Neural crest cell (in vitro differentiated cells): Measurements from ENCODE around the gene RETREG2. TPM values are rescaled to one million over a fixed set of nuclear protein-coding genes. Genes with fewer than 3 reads are reported as not detected.
A peak's percentile ranks its signal among the peaks of the same experiment; 100 is the strongest.

ENCODE experiments used
- DNase-seq: peaks from one replicate; pipeline ENCODE4 v3.0.0; 2021; ENCODE audit warnings: low read depth, mixed read lengths, low spot score
- H3K27ac Mint-ChIP-seq: one replicate; pipeline ENCODE4 v1.8.0; 2021; ENCODE audit warnings: mild to moderate bottlenecking, mixed read lengths; ENCODE audit not compliant: unreplicated experiment
- H3K27me3 Mint-ChIP-seq: 2 replicates; pipeline ENCODE4 v1.8.0; 2021; ENCODE audit warnings: low read depth, mild to moderate bottlenecking, mixed read lengths
- H3K36me3 Mint-ChIP-seq: 2 replicates; pipeline ENCODE4 v1.8.0; 2021; ENCODE audit warnings: low read depth, mild to moderate bottlenecking, mixed read lengths
- H3K4me1 Mint-ChIP-seq: 2 replicates; pipeline ENCODE4 v1.8.0; 2021; ENCODE audit warnings: mixed read lengths
- H3K4me3 Mint-ChIP-seq: one replicate; pipeline ENCODE4 v1.8.0; 2021; ENCODE audit warnings: mild to moderate bottlenecking, mixed read lengths
- H3K9me3 Mint-ChIP-seq: 2 replicates; pipeline ENCODE4 v1.8.0; 2021; ENCODE audit warnings: mixed read lengths
- total RNA-seq: library from RNA; stranded (reverse); gene quantifications from 2 replicates; pipeline ENCODE4 v1.2.1, GENCODE V29; 2021
- TF ChIP-seq, protein P1 (sequence below): fragments of 200-600 bp; sonication (generic); conservative IDR thresholded peaks from 2 replicates; pipeline ENCODE4 v1.5.0; 2021; ENCODE audit warnings: antibody characterized with exemption, mild to moderate bottlenecking

RETREG2 gene
- total RNA-seq, 1 donor from 2014 or later = 86.0 TPM

DNA sequence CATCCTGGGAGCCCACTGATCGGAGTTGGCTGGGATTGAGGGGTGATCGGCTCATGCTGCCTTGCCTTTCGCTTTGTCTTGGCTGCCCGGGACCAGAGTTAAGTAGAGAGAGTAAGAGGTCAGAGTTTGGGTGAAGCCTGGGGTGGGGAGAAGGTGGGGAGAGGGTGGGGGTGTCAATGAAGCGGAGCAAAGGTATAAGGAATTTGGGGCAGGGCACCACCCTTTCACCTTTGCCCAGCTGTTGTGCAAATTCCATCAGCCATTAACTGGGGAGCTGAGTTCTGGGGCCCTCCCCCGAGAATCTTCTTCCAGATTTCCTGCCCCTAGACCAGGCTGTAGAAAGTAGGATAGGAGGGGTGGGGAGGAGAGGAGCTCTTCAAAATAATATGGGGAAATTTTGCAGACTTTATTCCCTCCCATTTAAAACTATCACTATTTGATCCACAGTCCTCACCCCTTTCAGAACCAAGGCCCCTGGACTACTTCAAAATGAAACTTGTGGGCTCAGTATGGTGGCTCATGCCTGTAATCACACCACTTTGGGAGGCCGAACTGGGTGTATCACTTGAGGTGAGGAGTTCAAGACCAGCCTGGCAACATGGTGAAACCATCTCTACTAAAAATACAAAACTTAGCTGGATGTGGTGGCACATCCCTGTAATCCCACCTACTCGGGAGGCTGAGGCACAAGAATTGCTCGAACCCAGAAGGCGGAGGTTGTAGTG, 8.0 kb upstream of the RETREG2 start, which contains the start of gene SLC23A3:
TSS of gene SLC23A3 (minus strand) at position 100 of the 725 bp plus-strand sequence. CDS start at position 55, 45 bp downstream.
- no peak for DNase-seq
- H3K27me3 Mint-ChIP-seq = no peaks in the 10 kb centered on the region
- H3K36me3 Mint-ChIP-seq = peaks cover 2% of the 10 kb centered on the region
- no peak within 1 kb of the TSS for H3K4me3 Mint-ChIP-seq
- no peaks in the 10 kb centered on the region for H3K9me3 Mint-ChIP-seq
- no peaks in the 10 kb centered on the region for H3K4me1 Mint-ChIP-seq
- TF ChIP-seq, protein P1, sequence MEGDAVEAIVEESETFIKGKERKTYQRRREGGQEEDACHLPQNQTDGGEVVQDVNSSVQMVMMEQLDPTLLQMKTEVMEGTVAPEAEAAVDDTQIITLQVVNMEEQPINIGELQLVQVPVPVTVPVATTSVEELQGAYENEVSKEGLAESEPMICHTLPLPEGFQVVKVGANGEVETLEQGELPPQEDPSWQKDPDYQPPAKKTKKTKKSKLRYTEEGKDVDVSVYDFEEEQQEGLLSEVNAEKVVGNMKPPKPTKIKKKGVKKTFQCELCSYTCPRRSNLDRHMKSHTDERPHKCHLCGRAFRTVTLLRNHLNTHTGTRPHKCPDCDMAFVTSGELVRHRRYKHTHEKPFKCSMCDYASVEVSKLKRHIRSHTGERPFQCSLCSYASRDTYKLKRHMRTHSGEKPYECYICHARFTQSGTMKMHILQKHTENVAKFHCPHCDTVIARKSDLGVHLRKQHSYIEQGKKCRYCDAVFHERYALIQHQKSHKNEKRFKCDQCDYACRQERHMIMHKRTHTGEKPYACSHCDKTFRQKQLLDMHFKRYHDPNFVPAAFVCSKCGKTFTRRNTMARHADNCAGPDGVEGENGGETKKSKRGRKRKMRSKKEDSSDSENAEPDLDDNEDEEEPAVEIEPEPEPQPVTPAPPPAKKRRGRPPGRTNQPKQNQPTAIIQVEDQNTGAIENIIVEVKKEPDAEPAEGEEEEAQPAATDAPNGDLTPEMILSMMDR = no peak
- no peak within 1 kb of the TSS for H3K27ac Mint-ChIP-seq

- Mint-ChIP-seq H3K9me3 (no peaks in the 10 kb centered on the region), H3K36me3 (peaks cover 2% of the 10 kb centered on the region), H3K27me3 (no peaks in the 10 kb centered on the region), H3K4me3 (peak overlapping the region; percentile 71), H3K27ac (no peak overlapping the region), H3K4me1 (peaks cover 8% of the 10 kb centered on the region)
- DNase-seq = peak; percentile 35
- TF ChIP-seq, protein P1 = peak; percentile 75
Measured at GRCh38 chr2:219171231-219171651, 6.8 kb upstream of the RETREG2 start.

DNA sequence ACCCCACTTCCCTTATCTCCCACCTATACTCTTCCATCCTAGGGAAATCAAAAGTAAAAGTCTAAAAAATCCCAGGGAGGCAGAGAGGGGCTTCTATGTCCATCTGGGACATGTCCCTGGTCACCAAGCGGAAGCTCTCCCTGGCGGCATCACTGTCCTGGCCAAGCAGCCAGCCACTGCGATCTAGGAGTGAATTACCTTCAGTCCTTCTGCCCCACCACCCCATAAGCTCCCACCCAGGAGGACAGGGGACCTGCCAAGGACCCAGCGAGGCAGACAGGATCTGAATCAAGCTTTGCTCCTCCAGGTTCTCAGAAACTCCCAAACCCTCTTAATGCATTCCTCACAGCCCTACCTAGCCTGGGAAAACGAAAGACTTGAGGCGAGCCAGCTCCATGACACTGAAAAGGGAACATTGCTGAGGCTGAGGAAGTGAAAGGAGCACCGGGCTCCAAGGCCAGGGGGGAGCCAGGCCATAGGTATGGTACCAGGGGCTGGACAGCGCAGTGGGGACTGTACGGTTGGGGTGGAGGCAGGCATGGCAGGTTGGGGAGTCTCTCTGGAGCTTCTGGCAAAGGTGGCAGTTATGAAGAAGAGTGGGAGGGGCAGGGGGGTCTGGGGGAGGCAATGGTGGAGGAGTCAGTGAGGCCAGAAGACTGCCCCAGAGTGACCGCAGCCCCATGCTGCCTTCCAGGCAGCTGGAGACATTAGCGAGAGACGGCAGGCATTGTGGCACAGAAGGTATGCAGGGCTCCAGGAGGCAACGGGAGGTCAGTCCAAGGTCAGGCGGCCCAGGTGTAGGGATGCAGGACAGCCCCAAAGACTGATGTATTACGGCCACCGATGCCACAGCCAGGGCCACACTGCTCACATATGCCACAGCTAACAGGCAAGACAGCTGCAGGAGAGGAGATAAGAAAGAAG, 5.6 kb upstream of the RETREG2 start:
- peak overlapping the region; percentile 64 for H3K4me3 Mint-ChIP-seq
- H3K4me1 Mint-ChIP-seq = peaks cover 13% of the 10 kb centered on the region
- no peaks in the 10 kb centered on the region for H3K27me3 Mint-ChIP-seq
- TF ChIP-seq, protein P1 = no peak
- no peak for DNase-seq
- no peaks in the 10 kb centered on the region for H3K9me3 Mint-ChIP-seq
- H3K36me3 Mint-ChIP-seq = peaks cover 2% of the 10 kb centered on the region
- H3K27ac Mint-ChIP-seq = no peak overlapping the region

- TF ChIP-seq, protein P1 = no peak
- DNase-seq = no peak
- Mint-ChIP-seq H3K4me3 (no peak overlapping the region), H3K4me1 (peaks cover 17% of the 10 kb centered on the region), H3K27me3 (no peaks in the 10 kb centered on the region), H3K9me3 (no peaks in the 10 kb centered on the region), H3K27ac (peak overlapping the region; percentile 57), H3K36me3 (peaks cover 2% of the 10 kb centered on the region)
Measured at GRCh38 chr2:219173176-219173575, 4.9 kb upstream of the RETREG2 start.

GRCh38 chr2:219174146-219174545, 3.9 kb upstream of the RETREG2 start:
- Mint-ChIP-seq H3K4me3 (peak overlapping the region; percentile 59), H3K9me3 (no peaks in the 10 kb centered on the region), H3K27me3 (no peaks in the 10 kb centered on the region), H3K27ac (no peak overlapping the region), H3K36me3 (peaks cover 2% of the 10 kb centered on the region), H3K4me1 (peaks cover 23% of the 10 kb centered on the region)
- TF ChIP-seq, protein P1 = no peak
- DNase-seq = no peak
